HL-60/S4 treated with retinoic acid at 250 ng/mL for 4 days and 3 days (cell line): Measurements from ENCODE around the gene NBEAL2.

Experiments
- in situ Hi-C: fragments of 300-500 bp; cut with MboI; formaldehyde crosslinking; loops from 2 replicates; pipeline ENCODE4 v1.7.0; 2022; ENCODE audit warnings: low sequenced_read_pairs

NBEAL2 gene

GRCh38 chr3:46944191-46944590 is 35.3 kb upstream of the NBEAL2 start:
- in situ Hi-C loops = no loop called here

- in situ Hi-C loops = no loop called here
Measured at GRCh38 chr3:46946416-46946815, 33.0 kb upstream of the NBEAL2 start.

- in situ Hi-C loops = no loop called here
Measured at GRCh38 chr3:46946856-46947545, 32.5 kb upstream of the NBEAL2 start.

- in situ Hi-C loops = no loop called here
Measured at GRCh38 chr3:46947546-46947901, 31.9 kb upstream of the NBEAL2 start.

- in situ Hi-C loops = no loop called here
Measured at GRCh38 chr3:46947981-46948791, 31.3 kb upstream of the NBEAL2 start.

- in situ Hi-C loops = no loop called here
Measured at GRCh38 chr3:46948830-46949671, 30.4 kb upstream of the NBEAL2 start.

GRCh38 chr3:46950177-46950576 is 29.3 kb upstream of the NBEAL2 start:
- in situ Hi-C loops = no loop called here

GRCh38 chr3:46950650-46951241 is 28.7 kb upstream of the NBEAL2 start:
- in situ Hi-C loops = no loop called here

GRCh38 chr3:46952813-46953212 is 26.7 kb upstream of the NBEAL2 start:
- in situ Hi-C loops = no loop called here

- in situ Hi-C loops = no loop called here
Measured at GRCh38 chr3:46953234-46954010, 26.0 kb upstream of the NBEAL2 start.

GRCh38 chr3:46954178-46954577 is 25.3 kb upstream of the NBEAL2 start:
- in situ Hi-C loops = no loop called here

- in situ Hi-C loops = no loop called here
Measured at GRCh38 chr3:46955157-46955556, 24.3 kb upstream of the NBEAL2 start.

- in situ Hi-C loops = no loop called here
Measured at GRCh38 chr3:46955801-46956259, 23.6 kb upstream of the NBEAL2 start.

- in situ Hi-C loops = no loop called here
Measured at GRCh38 chr3:46957092-46957820, 22.2 kb upstream of the NBEAL2 start.

GRCh38 chr3:46958467-46959160 is 20.9 kb upstream of the NBEAL2 start:
- in situ Hi-C loops = no loop called here

GRCh38 chr3:46959161-46959511 is 20.3 kb upstream of the NBEAL2 start:
- in situ Hi-C loops = no loop called here

GRCh38 chr3:46960081-46960701 is 19.3 kb upstream of the NBEAL2 start:
- in situ Hi-C loops = no loop called here

- in situ Hi-C loops = no loop called here
Measured at GRCh38 chr3:46960835-46961234, 18.6 kb upstream of the NBEAL2 start.

- in situ Hi-C loops = no loop called here
Measured at GRCh38 chr3:46962427-46962826, 17.0 kb upstream of the NBEAL2 start.
